Activated CD4-positive, alpha-beta T cell treated with anti-CD3 and anti-CD28 coated beads, Interleukin-2, Interleukin-4, amounts not matched to agents 100 ng/mL and 50 ng/mL, durations not matched to agents 16 hours and 8 hours (primary cell): ENCODE data around the gene FAM43A.
A peak's percentile ranks its signal among the peaks of the same experiment; 100 is the strongest.

Source experiments
- DNase-seq: peaks from one replicate; pipeline ENCODE4 v3.0.0-alpha.2; 2020; ENCODE audit warnings: low spot score

Gene FAM43A

DNA sequence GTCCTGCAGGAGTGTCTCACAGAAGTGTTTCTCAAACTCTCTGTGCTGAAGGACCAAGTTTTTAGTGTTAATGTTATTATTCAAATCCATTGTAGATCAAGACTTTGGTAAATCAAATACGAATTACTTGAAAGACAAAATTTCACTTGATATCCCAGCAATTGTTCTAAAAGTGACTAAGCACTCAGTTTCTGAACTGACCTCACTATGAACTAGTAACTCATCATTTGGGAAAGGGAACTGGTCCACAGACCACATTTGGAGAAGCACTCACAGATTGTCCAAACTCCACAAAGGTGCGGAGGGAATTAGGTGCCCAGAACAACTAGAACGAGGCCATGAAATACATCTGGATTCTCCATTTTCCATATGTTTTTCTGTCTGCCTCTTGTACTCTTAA is 25.6 kb downstream of the FAM43A start:
- no peak for DNase-seq

DNA sequence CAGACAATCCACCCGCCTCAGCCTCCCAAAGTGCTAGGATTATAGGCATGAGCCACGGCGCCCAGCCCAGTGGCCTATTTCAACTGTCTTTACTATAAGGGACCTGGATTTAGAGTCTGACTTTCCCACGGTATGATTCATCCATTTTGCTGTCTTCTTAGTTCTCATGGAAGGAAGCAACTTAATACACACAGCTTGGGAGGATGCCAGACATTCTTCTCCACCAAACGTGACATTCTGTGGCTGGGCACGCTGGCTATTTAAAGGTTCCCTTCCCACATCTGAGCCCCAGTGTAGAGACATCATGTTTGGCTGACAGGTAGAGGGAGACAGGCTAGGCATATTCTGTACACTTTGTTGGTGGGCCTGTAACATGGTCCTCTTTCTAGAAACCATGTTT is 26.2 kb downstream of the FAM43A start:
- DNase-seq = no peak

DNA sequence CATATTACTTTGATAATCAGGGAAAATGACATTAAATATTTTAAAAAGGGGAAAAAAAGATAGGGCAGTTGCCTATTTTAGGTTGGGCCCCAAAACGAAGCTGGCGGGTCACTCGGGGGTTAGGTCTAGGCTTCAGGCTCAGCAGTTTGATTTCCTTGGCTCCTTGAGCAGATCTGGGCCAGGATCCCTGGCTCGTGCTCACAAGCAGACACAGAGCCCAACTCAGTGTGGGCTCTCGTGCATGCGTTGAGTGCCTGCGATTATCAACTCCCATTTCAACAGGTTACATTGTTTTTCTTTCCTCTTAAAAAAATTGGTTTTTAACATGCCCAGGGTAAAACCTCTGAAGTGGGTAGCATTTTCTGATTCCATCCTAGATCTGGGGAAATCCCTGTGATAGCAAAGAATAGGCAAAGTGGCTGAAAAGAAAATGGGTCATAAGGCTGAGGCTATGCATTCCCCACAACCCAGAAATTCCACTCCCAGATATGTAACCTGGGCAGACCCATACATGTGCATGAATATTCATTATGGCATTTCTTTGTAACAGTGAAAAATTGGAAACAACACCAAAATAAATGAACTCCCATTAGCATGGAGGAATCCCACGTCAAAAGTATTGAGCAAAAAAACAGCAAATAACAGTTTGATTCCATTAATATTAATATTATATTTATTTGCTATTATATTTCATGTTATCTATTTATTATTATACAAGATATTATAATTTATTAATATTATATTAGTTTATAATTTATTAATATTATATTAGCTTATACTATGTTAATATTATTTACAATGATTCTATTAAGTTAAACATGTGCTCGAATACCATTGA is 27.8 kb downstream of the FAM43A start:
- no peak for DNase-seq

DNA sequence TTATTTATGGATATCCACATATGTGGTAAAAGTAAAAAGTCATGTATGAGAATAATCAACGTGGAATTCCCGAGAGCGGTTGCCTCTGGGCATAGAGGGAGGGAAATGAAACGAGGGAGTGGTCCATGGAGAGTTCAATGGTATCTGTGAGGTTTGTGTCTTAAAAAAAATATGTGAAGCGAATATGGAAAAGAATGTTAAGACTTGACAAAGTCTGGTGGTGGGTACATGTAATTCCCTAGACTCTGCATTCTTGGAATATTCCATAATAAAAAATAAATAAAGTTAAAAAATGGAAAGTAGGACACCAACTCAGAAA is 28.4 kb downstream of the FAM43A start:
- no peak for DNase-seq

- DNase-seq = no peak
Measured at GRCh38 chr3:194714564-194714963, 28.9 kb downstream of the FAM43A start.

DNA sequence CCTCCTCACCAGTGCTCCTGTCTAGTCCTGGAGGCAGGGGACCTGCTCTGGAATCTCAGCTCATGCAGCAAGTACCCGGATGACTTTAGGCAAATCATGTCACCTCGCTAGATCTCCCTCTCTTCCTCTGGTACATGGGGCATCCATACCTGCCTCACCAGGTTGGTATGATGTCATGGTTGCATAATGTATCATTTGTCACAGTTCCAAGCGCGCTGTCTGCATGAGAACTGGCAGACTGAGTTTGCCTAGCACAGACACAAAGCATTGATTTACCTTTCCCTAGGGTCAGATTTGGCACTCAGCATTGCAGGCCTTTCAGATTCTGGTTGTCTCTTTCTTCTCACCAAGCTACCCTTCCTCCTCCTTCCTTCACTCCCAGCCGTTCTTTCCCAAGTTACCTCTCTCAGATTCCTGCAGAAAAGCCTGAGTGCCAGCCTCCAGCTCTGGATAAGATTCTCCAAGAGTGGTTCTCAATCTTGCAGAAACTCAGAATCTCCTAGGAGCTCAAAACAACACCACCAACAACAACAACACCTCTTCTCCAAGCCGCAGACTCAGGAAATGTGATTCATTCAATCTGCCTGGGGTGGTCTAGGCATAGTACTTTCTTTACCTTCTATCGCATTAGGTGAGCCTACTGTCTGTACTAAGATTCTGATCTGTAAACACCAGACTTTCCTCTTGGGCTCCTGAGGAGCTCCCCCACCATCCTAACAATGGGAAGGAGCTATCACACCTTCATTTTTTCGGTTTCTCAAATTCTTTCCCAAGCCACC is 29.5 kb downstream of the FAM43A start:
- DNase-seq = peak; percentile 21

DNA sequence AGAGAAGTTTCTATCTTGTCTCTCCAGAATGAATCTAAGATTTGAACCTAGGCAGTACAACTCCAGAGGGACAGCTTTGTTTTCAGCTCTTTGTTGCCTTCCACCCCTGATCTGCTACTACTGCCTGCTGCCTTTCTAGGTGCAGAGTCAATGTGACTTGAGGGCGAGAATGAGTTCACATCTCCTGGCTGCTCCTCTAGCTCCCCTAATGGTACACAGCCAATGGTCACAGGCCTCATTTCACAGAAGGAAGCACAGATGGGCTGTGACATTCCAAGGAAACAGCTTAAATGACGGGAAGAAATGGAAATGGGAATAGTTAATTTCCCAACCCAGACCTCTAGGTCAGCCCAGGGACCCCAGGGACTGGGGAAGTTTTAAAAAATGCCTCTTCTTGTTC is 32.4 kb downstream of the FAM43A start:
- DNase-seq = no peak

DNA sequence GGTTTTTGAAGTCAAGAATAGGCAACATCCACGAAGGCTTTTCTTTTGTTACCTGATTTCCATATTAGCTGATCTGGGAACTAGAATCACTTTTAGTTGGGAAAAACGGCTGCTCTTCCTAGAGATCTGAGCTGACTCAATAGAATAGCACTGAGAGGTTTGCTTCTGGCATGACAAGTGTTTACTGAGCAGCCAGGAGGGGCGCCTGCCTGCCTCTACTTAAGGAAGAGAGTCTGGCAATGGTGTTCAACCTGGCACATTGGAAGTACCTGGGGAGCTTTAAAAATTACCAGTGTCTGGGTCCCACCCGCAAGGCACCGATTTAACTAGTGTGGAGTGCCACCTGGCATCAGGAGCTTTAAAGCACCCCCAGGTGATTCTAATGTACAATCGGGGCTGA is 34.4 kb downstream of the FAM43A start:
- no peak for DNase-seq

DNA sequence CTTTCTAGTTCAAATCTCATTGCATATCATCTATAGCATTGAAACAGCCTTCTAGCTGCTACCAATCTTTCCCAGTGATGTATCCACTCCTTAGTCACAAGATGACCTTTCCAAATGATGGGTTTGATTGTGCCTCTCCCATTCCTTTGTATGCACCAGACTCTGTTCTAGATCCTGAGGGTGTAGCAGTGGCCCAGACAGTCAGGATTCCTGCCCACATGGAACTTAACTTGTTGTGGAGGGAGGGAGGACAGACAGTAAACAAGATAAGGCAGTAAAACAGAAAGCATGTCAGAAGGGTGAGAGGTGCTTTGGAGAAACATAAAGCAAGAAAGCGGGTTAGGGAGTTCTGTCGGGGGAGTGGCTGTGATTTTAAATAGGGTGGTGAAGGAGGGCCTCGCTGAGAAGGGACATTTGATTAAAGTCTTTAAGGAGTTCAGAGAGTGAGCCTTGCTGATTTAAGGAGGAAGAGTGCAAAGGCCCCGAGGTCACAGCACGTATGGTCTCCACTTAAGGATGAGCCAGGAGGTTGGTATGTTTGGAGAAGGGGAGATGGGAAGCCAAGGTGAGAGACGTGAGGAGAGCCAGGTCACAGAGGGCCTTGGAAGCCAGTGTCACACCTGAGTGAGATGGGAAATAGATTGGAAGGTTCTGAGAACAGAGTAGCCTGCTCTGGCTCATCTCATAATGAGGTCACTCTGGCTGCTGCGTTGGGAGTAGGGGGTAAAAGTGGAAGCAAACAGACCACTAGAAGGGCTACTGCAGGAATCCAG is 38.3 kb downstream of the FAM43A start:
- no peak for DNase-seq

GRCh38 chr3:194725346-194725745 is 39.7 kb downstream of the FAM43A start:
- DNase-seq = no peak

DNA sequence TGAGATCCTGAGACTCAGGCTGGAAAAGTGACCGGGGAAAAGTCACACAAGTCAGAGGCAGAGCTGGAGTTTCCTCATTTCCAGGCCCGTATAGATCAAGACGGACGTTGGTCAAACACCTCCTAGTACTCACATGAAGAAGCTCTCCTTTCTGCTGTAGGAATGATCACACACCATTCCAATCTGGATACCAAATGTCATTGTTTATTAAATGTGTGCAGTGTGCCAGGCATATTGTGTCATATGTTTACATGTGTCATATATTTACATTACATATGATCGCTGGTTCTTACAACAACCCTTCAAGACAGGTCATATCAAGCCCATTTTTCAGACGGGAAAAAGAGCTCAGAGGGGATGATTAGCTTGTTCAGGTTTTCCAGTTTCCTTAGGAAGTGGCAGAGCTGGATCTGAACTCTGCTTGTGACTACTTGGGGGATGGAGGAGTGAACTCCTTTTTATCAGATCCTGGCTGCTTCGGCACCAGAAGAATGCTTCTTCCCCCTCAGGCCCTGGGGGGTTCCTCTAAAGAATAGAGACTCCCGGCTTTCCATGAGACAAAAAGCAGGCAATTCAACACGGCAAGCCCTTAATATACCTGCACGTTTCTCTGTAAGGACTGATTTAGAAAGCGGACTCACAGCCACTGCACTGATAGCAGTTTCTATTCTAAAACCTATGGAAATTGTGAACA is 41.9 kb downstream of the FAM43A start:
- no peak for DNase-seq

DNA sequence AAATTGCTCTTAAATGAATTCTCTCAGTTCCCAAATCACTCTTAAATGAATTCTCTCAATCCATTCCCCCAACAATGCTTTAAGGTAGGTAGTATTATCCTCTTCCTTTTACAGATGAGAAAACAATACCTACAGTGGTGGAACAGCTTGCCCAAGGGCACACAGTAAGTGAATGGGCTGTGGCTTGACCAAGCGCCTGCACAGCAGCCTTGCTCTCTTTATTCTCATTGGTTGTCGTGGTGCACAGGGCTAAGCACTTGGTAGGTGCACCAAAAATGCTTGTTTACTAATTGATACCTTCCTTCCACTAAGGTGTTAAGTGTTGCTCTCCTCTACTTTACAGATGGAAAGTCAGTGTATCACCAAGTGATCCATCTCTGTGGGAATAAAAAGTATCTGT is 43.3 kb downstream of the FAM43A start:
- no peak for DNase-seq

- no peak for DNase-seq
Measured at GRCh38 chr3:194730365-194730764, 44.7 kb downstream of the FAM43A start.

GRCh38 chr3:194731506-194732073 is 45.9 kb downstream of the FAM43A start:
- DNase-seq = no peak

DNA sequence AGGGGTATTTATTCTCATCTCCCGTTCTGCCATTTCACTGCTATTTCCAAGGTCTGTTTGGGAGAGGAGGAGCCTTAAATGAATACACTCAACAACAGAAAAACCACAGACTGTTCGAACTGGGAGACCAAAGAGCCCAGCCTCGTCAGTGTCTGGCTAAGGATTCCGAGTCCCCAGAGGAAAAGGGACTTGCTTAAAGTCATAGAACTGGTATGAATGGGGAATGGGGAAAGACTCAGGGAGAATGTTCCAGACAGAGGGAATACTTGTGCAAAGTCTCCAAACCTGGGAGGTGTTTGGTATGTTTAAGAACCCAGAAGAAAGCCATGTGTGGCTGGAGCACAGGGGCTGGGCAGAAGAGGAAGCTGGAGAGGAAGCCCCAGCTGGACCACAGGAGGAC is 46.9 kb downstream of the FAM43A start:
- DNase-seq = no peak

- no peak for DNase-seq
Measured at GRCh38 chr3:194736277-194736895, 50.7 kb downstream of the FAM43A start.

DNA sequence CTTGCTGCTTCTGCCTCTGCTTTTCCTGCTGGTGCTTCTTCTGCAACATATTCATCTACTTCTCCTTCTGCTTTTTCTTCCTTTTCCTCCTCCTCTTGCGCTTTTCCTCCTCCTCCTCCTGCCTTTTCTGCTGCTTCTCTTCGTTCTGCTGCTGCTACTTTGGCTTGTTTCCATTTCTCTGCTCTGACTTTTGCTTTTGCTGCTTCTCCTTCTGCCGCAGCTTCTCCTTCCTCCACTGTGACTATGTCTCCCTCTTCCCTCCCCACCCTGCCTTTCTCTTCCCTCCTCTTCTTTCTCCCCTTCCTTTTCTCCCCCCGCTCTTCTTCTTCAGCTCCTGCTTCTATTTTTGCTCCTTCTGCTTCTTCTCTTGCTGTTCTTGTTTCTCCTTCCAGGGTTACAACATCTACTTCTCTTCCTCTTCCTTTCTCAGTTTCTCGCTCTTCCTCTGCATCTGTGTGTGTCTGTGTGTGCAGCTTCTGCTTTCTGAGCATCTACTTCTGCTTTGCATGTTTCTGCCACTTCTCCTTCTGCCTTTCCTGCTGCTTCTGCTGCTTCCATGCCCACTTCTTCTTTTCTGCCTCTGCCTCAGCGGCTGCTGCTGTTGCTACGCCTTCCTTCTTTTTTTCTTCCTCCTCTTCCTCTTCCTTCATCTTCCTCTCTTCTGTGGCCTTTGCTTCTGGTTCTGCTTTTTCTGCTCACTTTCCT is 51.4 kb downstream of the FAM43A start:
- no peak for DNase-seq
